Large intestine (tissue), 3 donors: ENCODE measurements around the gene EDIL3. TPM values are rescaled to one million over a fixed set of nuclear protein-coding genes. Genes with fewer than 3 reads are reported as not detected.

Experiments used
- DNase-seq, 2 donors: peaks; one replicate each; pipeline versions ENCODE4 v3.0.0 to v3.0.0-alpha.2; 2013
- H3K27ac ChIP-seq: one replicate; pipeline ENCODE4 v1.5.1; 2013; ENCODE audit warnings: low read length
- H3K27me3 ChIP-seq: 2 replicates; pipeline ENCODE4 v1.6.1; 2013; ENCODE audit warnings: low read length; ENCODE audit not compliant: control insufficient read depth, insufficient read depth
- H3K36me3 ChIP-seq: 2 replicates; pipeline ENCODE4 v1.6.1; 2013; ENCODE audit warnings: low read length; ENCODE audit not compliant: control insufficient read depth, insufficient read depth
- H3K4me1 ChIP-seq: one replicate; pipeline ENCODE4 v1.6.1; 2013; ENCODE audit warnings: low read length; ENCODE audit not compliant: control insufficient read depth, insufficient read depth
- H3K4me3 ChIP-seq: one replicate; pipeline ENCODE4 v1.5.1; 2013; ENCODE audit warnings: low read length
- H3K9me3 ChIP-seq: one replicate; pipeline ENCODE4 v1.6.1; 2013; ENCODE audit warnings: mild to moderate bottlenecking, low read depth, low read length, moderate library complexity; ENCODE audit not compliant: control insufficient read depth
- WGBS: methylation state at CpG from one replicate; pipeline ENCODE4 v1.1.5; 2013; ENCODE audit warnings: low lambda C conversion rate; ENCODE audit not compliant: insufficient coverage; 5-methylcytosine and 5-hydroxymethylcytosine counted together
- polyA plus RNA-seq: library from polyadenylated mRNA; unstranded; fragments of 120-200 nt; gene quantifications from one replicate; pipeline ENCODE4 v1.2.1, GENCODE V29; 2013

The EDIL3 gene
- polyA plus RNA-seq, 1 donor, result 31.2 TPM

- WGBS, result no CpG with 5 or more reads among the region's 8 CpGs
- H3K36me3 ChIP-seq, result no peaks in the 10 kb centered on the region
- DNase-seq, result no peak
- no peaks in the 10 kb centered on the region for H3K27me3 ChIP-seq
- H3K9me3 ChIP-seq, result no peaks in the 10 kb centered on the region
- no peaks in the 10 kb centered on the region for H3K4me1 ChIP-seq
- H3K4me3 ChIP-seq, result no peak overlapping the region
- H3K27ac ChIP-seq, result no peak overlapping the region
Observed at GRCh38 chr5:84085387-84086041, 299.2 kb downstream of the EDIL3 start.

- Histone ChIP-seq H3K27ac (no peak overlapping the region), H3K4me3 (no peak overlapping the region), H3K4me1 (no peaks in the 10 kb centered on the region), H3K36me3 (no peaks in the 10 kb centered on the region), H3K27me3 (no peaks in the 10 kb centered on the region), H3K9me3 (no peaks in the 10 kb centered on the region)
- no peak for DNase-seq
- WGBS, result no CpG with 5 or more reads among the region's 1 CpG
Observed at GRCh38 chr5:84080908-84081307, 303.8 kb downstream of the EDIL3 start.

GRCh38 chr5:84072339-84072738 is 312.3 kb downstream of the EDIL3 start:
- H3K4me3 ChIP-seq, result no peak overlapping the region

GRCh38 chr5:84069608-84070179 is 315.0 kb downstream of the EDIL3 start:
- DNase-seq, result no peak
- Histone ChIP-seq H3K36me3 (no peaks in the 10 kb centered on the region), H3K4me1 (no peaks in the 10 kb centered on the region), H3K4me3 (no peak overlapping the region), H3K9me3 (no peaks in the 10 kb centered on the region), H3K27ac (no peak overlapping the region), H3K27me3 (no peaks in the 10 kb centered on the region)
- WGBS, result no CpG with 5 or more reads among the region's 13 CpGs

More at GRCh38 chr5:84072339-84072738, 312.3 kb downstream of the EDIL3 start:
- Histone ChIP-seq H3K9me3 (no peaks in the 10 kb centered on the region), H3K4me1 (no peaks in the 10 kb centered on the region), H3K27me3 (no peaks in the 10 kb centered on the region), H3K36me3 (no peaks in the 10 kb centered on the region), H3K27ac (no peak overlapping the region)
- DNase-seq, result no peak

GRCh38 chr5:84063041-84063440 is 321.6 kb downstream of the EDIL3 start:
- Histone ChIP-seq H3K4me1 (no peaks in the 10 kb centered on the region), H3K27ac (no peak overlapping the region), H3K36me3 (no peaks in the 10 kb centered on the region), H3K9me3 (no peaks in the 10 kb centered on the region), H3K27me3 (no peaks in the 10 kb centered on the region), H3K4me3 (no peak overlapping the region)
- DNase-seq, result no peak
- WGBS, result no CpG with 5 or more reads among the region's 1 CpG

- Histone ChIP-seq H3K4me1 (no peaks in the 10 kb centered on the region), H3K4me3 (no peak overlapping the region), H3K27ac (no peak overlapping the region), H3K27me3 (no peaks in the 10 kb centered on the region), H3K9me3 (no peaks in the 10 kb centered on the region), H3K36me3 (no peaks in the 10 kb centered on the region)
- DNase-seq, result no peak
- WGBS, result 50% methylated on average over 1 of the region's 2 CpGs
Observed at GRCh38 chr5:84059672-84060071, 325.0 kb downstream of the EDIL3 start.

GRCh38 chr5:84058561-84058960 is 326.1 kb downstream of the EDIL3 start:
- 100% methylated on average over 1 of the region's 2 CpGs for WGBS

GRCh38 chr5:84057211-84057610 is 327.5 kb downstream of the EDIL3 start:
- Histone ChIP-seq H3K9me3 (no peaks in the 10 kb centered on the region), H3K4me1 (no peaks in the 10 kb centered on the region), H3K36me3 (no peaks in the 10 kb centered on the region), H3K27me3 (no peaks in the 10 kb centered on the region), H3K4me3 (no peak overlapping the region), H3K27ac (no peak overlapping the region)
- no peak for DNase-seq
- 100% methylated on average over 1 of the region's 2 CpGs for WGBS

More at GRCh38 chr5:84058561-84058960, 326.1 kb downstream of the EDIL3 start:
- no peak overlapping the region for H3K27ac ChIP-seq
- no peaks in the 10 kb centered on the region for H3K36me3 ChIP-seq
- H3K4me1 ChIP-seq, result no peaks in the 10 kb centered on the region
- no peaks in the 10 kb centered on the region for H3K9me3 ChIP-seq
- H3K4me3 ChIP-seq, result no peak overlapping the region
- DNase-seq, result no peak
- no peaks in the 10 kb centered on the region for H3K27me3 ChIP-seq

- Histone ChIP-seq H3K4me3 (no peak overlapping the region), H3K27ac (no peak overlapping the region), H3K36me3 (no peaks in the 10 kb centered on the region), H3K4me1 (no peaks in the 10 kb centered on the region), H3K27me3 (no peaks in the 10 kb centered on the region), H3K9me3 (no peaks in the 10 kb centered on the region)
- 100% methylated on average over 1 of the region's 3 CpGs for WGBS
- no peak for DNase-seq
Observed at GRCh38 chr5:84045964-84046363, 338.7 kb downstream of the EDIL3 start.

GRCh38 chr5:84036842-84037241 is 347.8 kb downstream of the EDIL3 start:
- H3K27me3 ChIP-seq, result no peaks in the 10 kb centered on the region
- H3K4me3 ChIP-seq, result no peak overlapping the region
- WGBS, result no CpG with 5 or more reads among the region's 1 CpG
- H3K9me3 ChIP-seq, result no peaks in the 10 kb centered on the region
- no peak for DNase-seq
- H3K4me1 ChIP-seq, result no peaks in the 10 kb centered on the region
- no peak overlapping the region for H3K27ac ChIP-seq
- H3K36me3 ChIP-seq, result no peaks in the 10 kb centered on the region

GRCh38 chr5:84032324-84032723 is 352.4 kb downstream of the EDIL3 start:
- DNase-seq, result no peak
- Histone ChIP-seq H3K9me3 (no peaks in the 10 kb centered on the region), H3K27me3 (no peaks in the 10 kb centered on the region), H3K4me1 (no peaks in the 10 kb centered on the region), H3K27ac (no peak overlapping the region), H3K4me3 (no peak overlapping the region), H3K36me3 (no peaks in the 10 kb centered on the region)
